HG03342 (cell line): Measurements from ENCODE around the gene PTCH1.

ENCODE experiments used
- ATAC-seq: cut with Tn5 transposase; IDR thresholded peaks from one replicate; pipeline ENCODE4 v1.9.1; 2021; ENCODE audit warnings: mild to moderate bottlenecking, moderate library complexity; ENCODE audit not compliant: unreplicated experiment

Gene PTCH1

DNA sequence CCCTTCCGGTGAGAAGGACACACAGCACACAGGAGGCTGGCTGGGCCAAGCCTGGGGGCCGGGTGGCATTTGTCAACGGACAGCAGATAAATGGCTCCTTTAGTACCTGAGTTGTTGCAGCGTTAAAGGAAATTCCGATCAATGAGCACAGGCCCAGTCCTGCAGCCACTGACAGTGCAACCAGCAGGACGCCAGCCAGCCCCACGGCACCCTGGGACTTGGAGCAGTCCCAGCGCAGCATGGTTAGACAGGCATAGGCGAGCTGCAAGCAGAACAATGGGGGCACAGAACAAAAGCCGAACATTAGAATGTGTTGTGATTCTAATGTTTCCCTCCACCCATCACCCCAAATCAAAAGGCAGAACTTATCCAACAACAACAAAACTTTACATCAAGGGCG is 39.3 kb downstream of the PTCH1 start:
- ATAC-seq, result no peak

DNA sequence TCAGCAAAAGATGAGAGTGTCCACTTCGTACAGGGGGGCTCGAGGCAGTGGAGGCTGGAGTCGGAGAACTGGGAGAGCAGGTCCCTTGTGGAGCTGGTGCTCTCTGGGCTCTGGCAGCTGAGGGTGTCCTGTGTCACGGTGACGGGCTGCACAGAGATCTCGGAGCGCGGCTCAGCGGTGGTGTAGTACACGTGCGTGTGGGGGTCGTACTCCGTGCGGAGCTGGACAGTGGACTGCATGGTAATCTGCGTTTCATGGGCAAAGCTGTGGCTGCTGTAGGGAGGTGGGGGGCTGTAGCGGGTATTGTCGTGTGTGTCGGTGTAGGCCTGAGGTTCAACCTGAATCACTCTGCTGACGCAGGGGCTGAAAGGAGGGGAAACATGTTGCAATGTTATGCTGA is 48.0 kb downstream of the PTCH1 start:
- no peak for ATAC-seq

DNA sequence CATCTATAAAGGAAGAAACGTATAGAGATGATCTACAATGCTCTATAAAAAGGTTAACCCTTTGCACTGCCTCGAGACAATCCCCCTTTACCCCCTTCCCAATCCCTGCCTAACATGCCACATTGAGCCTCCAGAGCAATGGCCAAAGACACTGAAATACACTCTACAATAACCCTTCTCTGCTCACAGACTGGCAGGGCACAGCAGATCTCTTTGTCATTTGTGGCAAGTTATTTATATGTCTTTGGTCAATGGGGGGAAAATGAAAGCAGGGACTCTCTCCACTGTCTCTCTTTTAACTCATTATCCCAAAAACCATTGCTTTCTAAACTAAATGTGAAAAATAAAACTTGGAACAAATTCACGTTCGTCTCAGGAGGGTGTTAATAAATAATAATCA is 51.7 kb downstream of the PTCH1 start:
- no peak for ATAC-seq

DNA sequence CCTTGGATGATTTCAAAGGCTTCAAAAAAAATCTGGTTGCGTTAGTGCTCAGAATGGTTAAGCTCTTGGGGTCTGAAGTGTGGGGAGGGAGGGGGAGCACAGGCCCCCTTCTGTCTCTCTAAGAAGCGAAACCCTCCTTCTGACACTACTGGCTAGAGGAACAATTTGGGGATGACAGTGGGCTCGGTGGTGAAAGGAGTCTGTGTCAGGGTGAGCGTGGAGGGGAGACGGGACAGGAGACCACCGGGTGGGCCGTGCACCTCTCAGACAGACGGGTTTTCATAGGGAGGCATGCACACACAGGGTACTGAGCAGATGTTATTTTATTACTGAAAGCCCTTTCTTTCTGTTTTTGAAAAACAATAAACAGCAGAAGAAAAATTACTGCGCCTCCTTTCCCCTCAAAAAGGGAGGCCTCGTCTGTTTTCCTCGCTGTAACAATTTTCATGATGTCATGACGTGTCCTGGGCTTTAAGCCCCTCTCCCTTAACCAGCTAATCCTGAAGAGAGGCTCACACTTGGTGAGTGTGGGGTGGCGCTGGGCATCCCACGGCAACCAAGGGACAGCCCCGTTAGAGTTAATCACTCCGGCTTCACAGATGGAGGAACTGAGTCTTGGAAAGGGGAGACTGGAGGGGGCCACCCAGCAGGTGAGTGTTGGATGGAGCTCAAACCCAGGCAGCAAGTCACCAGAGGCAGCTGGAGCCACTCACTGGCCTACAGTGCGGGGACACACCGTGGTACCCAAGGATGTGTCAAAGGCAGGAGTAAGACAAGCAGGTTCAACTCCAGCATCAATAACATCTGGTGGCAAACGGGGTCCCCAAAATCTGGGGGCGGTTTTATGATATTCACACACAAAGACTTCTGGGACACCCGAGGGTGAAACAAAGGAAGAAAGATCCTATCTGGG is 53.4 kb downstream of the PTCH1 start:
- ATAC-seq, result peak; percentile 22

DNA sequence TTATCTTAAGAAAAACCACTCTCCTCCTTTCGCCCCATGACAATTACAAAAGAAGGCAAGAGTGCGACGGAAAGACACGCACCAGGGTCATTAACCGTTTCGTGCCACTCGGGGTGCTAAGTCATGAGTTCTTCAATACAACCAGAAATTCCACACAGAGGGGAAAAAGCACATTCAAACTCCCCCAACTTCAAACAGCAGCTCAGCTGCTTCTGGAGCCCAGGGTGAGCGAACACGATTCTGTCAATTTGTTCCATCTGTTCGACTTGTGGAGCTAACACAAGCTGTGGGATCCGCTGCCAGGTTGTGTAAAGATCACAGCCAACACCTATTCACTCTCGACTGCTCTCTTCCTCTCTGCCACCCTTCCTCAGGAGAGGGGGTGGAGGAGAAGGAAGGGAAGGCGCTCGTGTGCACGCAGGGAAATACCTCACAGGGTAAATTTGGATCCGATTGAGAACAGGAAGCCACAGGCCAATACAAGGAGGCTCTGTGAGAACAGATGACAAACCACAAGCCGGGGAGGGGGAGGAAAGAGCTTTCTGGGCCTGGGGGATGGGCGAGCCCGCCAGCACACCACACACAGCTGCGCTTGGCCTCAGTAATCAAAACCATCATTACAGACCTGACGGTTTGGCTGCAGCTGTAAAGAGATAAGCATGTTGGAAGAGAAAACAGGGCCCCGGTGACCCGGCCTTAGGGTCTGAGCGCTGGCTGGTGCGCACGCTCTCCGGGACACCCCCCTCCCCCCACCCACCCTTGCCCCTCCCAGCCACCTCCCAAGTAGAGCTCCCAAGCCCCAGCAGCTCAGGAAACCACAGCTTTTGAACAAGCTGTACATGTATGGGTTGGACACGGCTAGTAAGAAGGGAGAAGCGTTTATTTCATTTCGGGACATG is 54.3 kb downstream of the PTCH1 start:
- peak; percentile 91 for ATAC-seq

DNA sequence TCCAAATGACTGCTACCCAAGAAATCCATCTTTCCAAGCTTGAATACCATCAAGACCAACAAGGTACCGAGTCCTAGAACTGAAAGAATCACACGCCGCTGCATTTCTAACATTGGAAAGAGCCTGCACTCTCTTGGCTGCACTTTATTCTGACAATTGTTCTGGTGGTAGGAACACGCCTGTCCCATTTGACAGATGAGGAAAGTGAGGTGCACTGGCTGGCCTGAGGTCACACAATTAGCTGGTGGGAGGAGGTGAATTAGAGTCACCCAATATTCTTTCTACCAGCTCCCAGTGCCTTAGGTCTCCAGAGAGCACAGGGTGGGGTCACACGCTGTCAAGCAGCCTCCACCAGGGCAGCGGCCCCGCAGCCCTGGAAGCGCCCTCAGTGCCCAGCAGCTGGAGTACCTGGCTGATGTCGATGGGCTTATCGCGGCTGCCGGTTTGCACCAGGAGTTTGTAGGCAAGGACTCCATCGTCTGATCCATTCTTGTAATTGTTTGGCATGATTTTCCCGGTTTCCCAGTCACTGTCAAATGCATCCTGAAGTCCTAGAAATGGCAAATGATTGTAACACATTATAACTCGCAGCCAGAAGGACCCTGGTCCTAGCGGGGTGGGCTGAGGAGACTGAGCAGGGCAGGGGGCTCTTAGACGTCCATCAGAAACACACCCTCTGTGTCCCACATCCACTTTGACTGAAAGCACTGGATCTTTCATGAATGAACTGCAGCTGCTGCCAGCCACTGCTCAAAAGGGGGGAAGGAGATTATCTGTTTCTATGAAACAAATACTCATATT is 55.1 kb downstream of the PTCH1 start:
- no peak for ATAC-seq

DNA sequence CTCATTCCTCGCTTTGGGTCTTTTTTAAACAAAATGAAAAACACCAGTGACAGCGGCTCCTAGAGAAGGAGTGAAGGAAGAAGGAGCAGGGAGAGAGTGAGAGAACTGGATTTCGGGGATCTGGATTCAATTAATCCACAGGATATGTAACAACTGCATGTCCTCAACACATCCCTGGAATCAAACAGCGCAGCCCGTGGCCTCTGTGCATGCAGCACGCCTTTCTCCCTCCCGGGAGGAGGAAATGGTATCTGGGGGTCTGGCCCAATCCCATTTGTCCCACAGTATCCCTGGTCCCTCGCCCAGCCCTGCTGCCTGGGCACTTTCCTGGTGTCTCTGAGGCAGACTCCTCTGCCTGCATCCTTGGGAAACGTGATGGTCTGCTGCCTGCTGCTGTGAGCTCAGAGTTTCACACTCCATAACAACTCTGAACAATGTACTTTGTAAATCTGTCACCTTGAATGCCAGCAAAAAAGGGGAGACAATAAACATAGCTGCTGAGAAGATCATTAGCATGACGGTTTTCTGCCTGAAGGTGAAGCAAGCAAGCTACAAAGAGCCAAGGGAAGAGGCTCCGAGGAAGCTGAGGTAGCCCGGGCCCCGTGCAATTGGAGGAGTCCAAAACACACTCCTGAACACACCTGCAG is 56.1 kb downstream of the PTCH1 start:
- ATAC-seq, result no peak

DNA sequence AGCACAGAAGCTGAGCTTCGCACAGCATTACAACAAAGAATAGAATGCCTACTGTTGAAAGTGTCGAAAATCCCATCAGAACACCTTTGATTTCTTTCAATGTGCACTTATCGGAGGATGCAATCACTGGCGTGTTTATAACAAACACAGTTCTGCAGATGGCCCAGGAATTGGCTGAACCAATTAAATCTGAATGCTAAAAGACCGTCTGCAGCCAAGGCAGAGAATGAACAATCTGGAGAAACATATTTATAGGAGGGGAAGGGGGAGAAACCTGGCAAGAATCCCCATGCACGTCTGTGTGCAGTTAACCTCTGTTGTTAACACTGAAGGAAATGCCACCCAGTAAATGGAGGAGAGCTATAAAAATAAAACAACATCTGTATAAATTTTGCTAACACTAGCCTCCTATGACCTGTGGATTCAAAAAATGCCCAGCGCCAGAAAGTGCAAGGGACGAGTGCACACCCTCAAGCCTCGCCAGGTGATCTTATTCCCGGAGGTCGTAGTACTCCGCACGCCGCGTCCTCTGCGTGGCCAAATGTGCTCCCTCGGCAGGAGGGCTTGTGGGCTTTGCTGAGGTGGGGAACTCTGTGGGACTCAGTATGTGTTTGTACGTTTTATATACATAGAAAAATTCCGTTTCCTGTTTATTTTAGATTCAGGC is 56.8 kb downstream of the PTCH1 start:
- no peak for ATAC-seq

DNA sequence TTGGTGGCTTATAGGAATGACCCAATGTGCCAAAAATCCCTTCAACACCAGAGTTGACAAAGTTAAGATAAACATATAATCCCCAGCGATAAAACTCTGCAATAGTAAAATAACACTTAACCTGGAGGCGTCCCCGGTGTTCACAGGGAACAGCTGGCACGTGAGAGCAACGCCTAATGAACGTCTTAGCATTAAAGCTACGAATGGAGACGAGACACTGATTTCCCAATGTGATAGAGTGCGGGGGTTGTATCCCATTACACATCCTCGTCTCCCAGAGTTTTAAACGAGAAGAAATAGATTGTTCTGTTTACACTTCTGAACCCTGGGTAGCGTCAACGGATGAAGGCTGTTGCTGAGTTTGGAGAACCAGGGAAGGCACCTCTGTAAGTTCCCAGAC is 57.6 kb downstream of the PTCH1 start:
- no peak for ATAC-seq

DNA sequence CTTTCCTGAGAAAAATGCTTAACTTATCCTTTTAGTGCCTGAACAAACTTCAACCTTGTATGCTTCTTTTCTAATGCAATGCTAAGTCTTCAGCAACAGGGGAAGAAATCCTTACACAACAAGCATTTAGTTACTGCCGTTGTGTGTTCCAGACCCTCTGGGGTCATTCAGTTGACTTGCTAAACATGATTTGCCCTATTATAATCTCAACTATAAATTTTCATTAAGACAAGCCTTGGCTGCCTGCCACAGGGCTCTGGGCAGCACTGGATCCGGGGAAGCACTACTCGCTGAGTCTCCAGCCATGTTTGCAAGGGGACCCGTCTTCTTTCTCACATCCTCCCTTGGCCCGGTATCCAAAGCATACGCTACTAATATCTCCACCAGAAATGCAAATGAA is 58.1 kb downstream of the PTCH1 start:
- no peak for ATAC-seq

DNA sequence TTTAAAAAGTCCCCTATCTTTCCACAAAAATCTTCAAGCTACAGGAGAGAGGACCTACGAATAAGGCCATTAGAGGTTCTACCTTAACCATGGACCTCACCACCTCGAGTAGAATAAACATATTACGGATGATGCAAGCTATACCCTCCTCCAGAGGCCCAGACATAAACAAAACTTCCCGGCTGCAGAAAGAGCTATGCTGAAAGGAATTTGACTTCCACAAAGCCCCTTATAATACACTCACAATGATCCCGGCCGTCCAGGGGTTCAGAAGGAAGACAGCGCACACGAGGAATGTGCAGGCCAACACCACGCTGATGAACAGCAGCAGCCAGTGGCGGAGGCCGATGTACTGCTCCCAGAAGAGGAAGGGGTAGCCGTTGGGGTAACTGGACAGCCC is 59.0 kb downstream of the PTCH1 start:
- ATAC-seq, result no peak

DNA sequence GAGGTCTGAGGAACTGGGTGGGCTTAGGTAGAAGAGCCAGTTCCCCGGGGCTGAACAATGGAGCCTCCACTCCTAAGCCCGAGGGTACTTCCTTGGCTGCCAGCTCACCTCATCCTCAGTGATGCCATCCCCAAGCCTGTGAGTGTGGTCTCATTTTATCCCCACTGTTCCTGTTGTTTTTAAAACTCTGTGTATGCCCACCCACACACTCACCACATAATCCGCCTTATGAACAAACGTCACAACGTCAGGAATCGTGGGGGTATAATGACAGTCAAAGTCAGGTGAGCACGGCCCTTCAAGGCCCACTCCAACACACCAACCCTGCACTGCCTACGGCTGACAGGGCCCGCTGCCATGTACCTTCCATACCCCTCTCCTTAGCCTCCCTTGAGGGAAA is 61.1 kb downstream of the PTCH1 start:
- ATAC-seq, result no peak

DNA sequence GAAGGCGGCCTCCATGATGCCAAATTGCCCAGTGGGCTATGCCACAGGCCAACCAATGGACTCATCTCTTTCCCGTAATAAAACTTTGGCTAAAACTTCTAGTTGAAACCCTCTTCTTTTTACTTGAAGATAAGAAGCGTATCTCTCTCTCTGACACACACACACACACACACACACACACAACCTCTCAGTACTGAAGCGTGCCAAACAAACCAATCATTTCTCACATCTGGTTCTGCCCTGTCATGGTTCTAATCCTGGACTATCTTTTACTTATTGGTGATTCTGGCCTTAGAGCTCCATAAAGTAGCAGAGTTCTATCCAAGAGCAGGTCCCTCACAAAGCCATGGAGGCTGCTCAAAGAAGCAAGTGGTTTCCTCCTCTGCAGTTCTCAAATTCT is 64.6 kb downstream of the PTCH1 start:
- ATAC-seq, result no peak

DNA sequence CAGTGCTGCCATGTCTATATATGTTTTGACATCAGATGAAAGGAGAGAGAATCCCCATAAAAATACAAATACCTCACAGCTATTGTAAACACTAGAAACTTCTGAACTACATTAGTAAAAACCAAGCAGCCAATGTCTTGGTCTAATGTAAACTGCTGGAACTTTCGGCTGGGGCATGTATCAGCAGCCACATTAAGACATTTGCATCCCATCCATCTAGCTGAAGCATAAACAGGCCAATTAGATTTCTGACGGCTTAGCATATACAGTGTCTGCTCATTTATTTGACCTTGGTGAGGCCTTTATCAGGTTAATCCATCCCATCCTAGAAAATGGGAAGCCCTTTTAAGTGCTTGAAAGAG is 65.7 kb downstream of the PTCH1 start:
- ATAC-seq, result no peak

DNA sequence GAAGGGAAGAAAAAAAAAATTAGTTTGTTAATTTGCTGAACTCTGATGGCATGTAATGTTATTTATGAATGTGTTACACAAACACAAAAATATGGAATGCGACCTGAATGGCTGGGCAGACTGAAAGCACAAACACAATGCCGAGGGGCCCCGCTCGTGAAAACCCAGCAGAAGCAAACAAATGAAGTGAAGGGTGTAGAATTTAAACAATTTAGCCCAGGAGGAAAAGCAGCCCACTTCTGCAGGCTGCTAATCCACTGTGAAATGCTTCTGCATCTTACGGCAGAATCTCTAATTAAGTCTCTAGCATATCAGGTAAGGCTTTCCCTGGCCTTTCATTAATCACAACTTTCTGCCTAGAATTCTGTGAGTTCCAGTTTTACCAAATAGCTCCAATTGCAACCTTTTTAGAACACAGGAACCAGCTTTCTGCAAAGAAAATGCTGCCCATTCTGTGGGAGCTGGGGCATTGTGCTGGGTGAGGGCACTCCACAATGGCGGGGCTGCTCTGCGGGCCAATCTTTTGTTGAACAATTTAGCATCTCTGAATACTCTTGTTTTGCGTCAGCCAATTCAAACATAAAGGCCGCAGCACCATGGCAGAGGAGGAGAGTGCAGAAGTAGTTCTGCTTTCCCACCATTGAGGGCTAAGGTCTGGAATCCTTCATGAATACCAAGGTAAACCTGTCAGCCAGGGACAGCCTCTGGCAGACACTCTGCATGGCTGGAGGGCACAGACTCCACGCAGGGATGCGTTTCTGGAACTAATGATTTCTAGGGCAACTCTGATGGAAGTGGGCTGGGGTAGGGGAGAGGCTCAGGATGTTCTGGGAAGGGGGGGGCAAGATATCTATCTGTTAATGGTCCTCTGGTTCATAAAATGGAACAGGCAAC is 66.4 kb downstream of the PTCH1 start:
- no peak for ATAC-seq

DNA sequence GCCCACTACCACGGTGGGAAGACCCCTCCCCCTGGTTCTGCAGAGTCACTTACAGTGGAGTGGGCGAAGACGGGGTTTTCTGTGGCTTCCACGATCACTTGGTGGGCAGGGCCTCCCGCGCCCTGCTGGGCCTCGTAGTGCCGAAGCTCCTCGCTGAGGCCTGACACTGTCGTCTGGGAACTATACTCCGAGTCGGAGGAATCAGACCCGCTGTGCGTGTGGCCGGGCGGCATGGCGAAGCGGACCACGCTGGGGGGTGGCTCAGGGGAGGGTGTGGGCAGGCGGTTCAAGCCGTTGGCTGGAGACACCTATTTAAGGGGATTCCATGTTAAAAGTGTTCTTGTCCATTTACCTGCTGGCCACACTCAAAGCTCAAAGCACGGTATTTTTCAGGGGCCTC is 67.8 kb downstream of the PTCH1 start:
- no peak for ATAC-seq

DNA sequence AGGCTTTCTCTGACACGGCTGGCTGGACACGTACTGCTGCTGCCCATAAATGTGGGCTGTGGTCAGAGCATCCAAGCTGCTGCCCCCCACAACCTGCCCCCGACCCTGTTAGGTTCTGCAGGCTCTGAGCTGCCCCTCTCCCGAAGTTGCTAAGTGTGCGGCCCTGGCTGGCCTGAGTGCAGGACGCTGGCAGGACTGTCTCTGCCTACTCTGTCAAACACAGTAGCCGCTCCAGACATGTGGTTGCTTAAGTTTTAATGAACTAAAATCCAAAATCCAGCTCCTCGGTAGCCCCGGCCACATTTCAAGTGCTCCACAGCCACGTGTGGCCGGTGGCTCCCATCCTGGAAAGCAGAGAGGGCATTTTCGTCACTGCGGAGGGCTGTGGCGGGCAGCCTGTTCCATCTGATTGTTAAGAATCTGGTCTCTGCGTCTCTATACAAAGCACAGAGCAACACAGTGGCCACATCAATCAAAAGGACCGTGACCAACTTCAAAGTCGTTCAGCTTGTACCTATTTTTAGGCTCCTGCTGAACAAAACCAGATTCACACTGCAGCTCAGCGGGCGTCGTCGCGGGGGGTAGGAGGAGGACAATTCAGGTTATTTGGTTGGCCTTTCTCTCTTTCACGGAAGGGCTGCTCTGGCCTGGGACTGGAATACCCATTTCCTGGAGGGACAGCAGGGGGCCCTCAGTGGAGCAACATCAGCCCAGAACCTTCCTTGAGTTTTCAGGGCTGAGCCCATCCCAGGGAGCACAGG is 68.9 kb downstream of the PTCH1 start:
- no peak for ATAC-seq

DNA sequence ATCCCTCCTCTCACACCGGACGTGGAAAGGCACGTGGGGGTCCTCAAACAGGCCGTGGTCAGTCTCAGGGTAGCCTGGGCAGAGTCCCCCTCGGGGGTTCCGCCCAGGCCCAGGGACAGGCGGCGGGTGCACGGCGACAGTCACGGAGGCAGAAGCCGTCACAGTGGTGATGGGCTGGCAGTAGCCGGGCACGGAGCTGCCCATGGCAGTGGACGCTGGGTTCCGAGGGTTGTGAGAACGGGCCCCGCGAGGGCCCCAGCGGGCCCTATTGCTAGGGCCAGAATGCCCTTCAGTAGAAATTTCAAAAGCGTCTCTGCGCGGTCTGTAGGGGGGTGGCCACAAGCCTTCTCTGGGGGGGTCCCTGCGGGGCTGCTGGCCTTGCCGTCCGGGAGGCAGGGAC is 69.8 kb downstream of the PTCH1 start:
- no peak for ATAC-seq
